Endothelial cell of umbilical vein (primary cell): Measurements from ENCODE around the gene ZNF516.

Experiments
- CTCF ChIP-seq, 2 donors: IDR thresholded peaks; 1 replicate in 1 of 2; 2 replicates in 1 of 2; pipeline ENCODE4 v1.5.1; 2011; ENCODE audit warnings: low read length in 2 of 2, mild to moderate bottlenecking in 2 of 2, moderate library complexity in 2 of 2, control low read depth in 1 of 2, inconsistent platforms in 1 of 2, low read depth in 1 of 2; ENCODE audit not compliant: insufficient read depth in 1 of 2; ENCODE audit errors: extremely low read depth in 1 of 2
- EZH2 ChIP-seq: IDR thresholded peaks from 2 replicates; pipeline ENCODE4 v1.6.1; 2012; ENCODE audit warnings: borderline replicate concordance, low read depth, mild to moderate bottlenecking, moderate library complexity, low read length, inconsistent platforms; ENCODE audit not compliant: severe bottlenecking
- FOS ChIP-seq: IDR thresholded peaks from 2 replicates; pipeline ENCODE4 v1.6.1; 2011; ENCODE audit warnings: mild to moderate bottlenecking, low read length, moderate library complexity, borderline replicate concordance; ENCODE audit not compliant: insufficient read depth
- GATA2 ChIP-seq: IDR thresholded peaks from 2 replicates; pipeline ENCODE4 v1.7.0; 2011; ENCODE audit warnings: low read depth, mild to moderate bottlenecking, moderate library complexity, mixed read lengths, low read length; ENCODE audit not compliant: insufficient read length, insufficient read depth
- JUN ChIP-seq: IDR thresholded peaks from 2 replicates; pipeline ENCODE4 v1.6.1; 2011; ENCODE audit warnings: borderline replicate concordance, low read depth; ENCODE audit not compliant: insufficient read length, insufficient read depth
- MYC ChIP-seq: IDR thresholded peaks from one replicate; pipeline ENCODE4 v1.6.1; 2011; ENCODE audit warnings: mild to moderate bottlenecking, low read depth, low read length
- POLR2A ChIP-seq: IDR thresholded peaks from 2 replicates; pipeline ENCODE4 v1.6.1; 2012; ENCODE audit warnings: low read depth, mild to moderate bottlenecking, control low read depth, low read length
- POLR2AphosphoS5 ChIP-seq: IDR thresholded peaks from 2 replicates; pipeline ENCODE4 v1.6.1; 2012; ENCODE audit warnings: low read depth, mild to moderate bottlenecking, control low read depth, low read length, moderate library complexity; ENCODE audit not compliant: insufficient read depth
- TF ChIP-seq, protein P1 (sequence below): IDR thresholded peaks from 2 replicates; pipeline ENCODE4 v1.6.1; 2011; ENCODE audit not compliant: insufficient read depth, insufficient read length

GRCh38 chr18:76472829-76473228, 22.2 kb downstream of the ZNF516 start:
- TF ChIP-seq POLR2AphosphoS5 (no peak), CTCF (IDR thresholded peaks at IDR 0.05; ENCODE audit: extremely low read depth in 1 of 2, insufficient read depth in 1 of 2, low read depth in 1 of 2, low read length in 2 of 2) (no peak), JUN (no peak), POLR2A (no peak), GATA2 (no peak), EZH2 (no peak), FOS (no peak), MYC (no peak)
- TF ChIP-seq, protein P1, sequence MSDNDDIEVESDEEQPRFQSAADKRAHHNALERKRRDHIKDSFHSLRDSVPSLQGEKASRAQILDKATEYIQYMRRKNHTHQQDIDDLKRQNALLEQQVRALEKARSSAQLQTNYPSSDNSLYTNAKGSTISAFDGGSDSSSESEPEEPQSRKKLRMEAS, result no peak
